ENCODE results near the gene MEIOSIN. TPM values are rescaled to one million over a fixed set of nuclear protein-coding genes. Genes with fewer than 3 reads are reported as not detected.

The MEIOSIN gene
- total and polyA plus RNA-seq, 2 of the 4 experiments (the other 2 are of a cell fraction): not detected

- ChIA-PET POLR2A (ENCODE audit: unreplicated experiment) (no interaction called here), CTCF (no interaction called here)
- Histone ChIP-seq H4K20me1 (ENCODE audit: insufficient read depth, low read length) (no peaks in the 10 kb centered on the region), H2AK9ac (replicated peaks; ENCODE audit: low read depth, low read length, poor library complexity) (no peak overlapping the region), H3K23ac (ENCODE audit: low read depth, low read length) (no peak overlapping the region), H2AK5ac (ENCODE audit: low read depth, low read length) (no peak overlapping the region), H3K4ac (ENCODE audit: low read depth, low read length) (no peak overlapping the region), H3K18ac (ENCODE audit: low read depth, low read length) (no peak overlapping the region), H3K4me3 (ENCODE audit: insufficient read depth, low read depth, low read length) (no peak overlapping the region), H3K27me3 (ENCODE audit: control insufficient read depth, insufficient read depth, low read length) (peaks cover 22% of the 10 kb centered on the region), H3K9me1 (ENCODE audit: insufficient read depth, low read length) (no peaks in the 10 kb centered on the region), H3K4me2 (ENCODE audit: low read depth, low read length) (no peak overlapping the region), H2AFZ (replicated peaks; ENCODE audit: low read length, poor library complexity) (no peak overlapping the region), H2BK15ac (ENCODE audit: low read depth, low read length) (no peak overlapping the region), H3K4me1 (ENCODE audit: control insufficient read depth, insufficient read depth, low read length) (no peaks in the 10 kb centered on the region), H3K27ac (ENCODE audit: insufficient read depth, low read length) (no peak overlapping the region), H3K14ac (replicated peaks; ENCODE audit: low read depth, low read length) (no peak overlapping the region), H4K8ac (ENCODE audit: low read depth in 2 of 2, low read length in 2 of 2) (no peak overlapping the region), H2BK5ac (ENCODE audit: low read depth, low read length, poor library complexity, severe bottlenecking) (no peak overlapping the region), H4K5ac (ENCODE audit: low read depth, low read length) (no peak overlapping the region), H3K79me1 (ENCODE audit: low read depth in 1 of 2, low read length in 2 of 2) (no peaks in the 10 kb centered on the region), H2BK20ac (ENCODE audit: low read depth, low read length) (no peak overlapping the region), H3K9me3 (ENCODE audit: control insufficient read depth, insufficient read depth, low read length) (no peaks in the 10 kb centered on the region), H2BK120ac (ENCODE audit: low read depth, low read length) (no peak overlapping the region), H4K91ac (ENCODE audit: insufficient read depth, low read depth, low read length) (no peak overlapping the region), H3K56ac (ENCODE audit: extremely low read depth, insufficient read depth, low read length) (no peak overlapping the region), H3K36me3 (ENCODE audit: control insufficient read depth, insufficient read depth, low read length) (no peaks in the 10 kb centered on the region), H3K9ac (ENCODE audit: low read depth, low read length) (no peak overlapping the region)
- intact Hi-C loops (cut with micrococcal nuclease) (no loop called here), dilution Hi-C loops (cut with HindIII; ENCODE audit: low sequenced_read_pairs, unreplicated experiment) (no loop called here), in situ Hi-C loops (cut with MboI; ENCODE audit: low sequenced_read_pairs) (no loop called here)
- ATAC-seq (ENCODE audit: low read depth): no peak
- DNase-seq: no peak
- WGBS, 2 experiments (ENCODE audit: extremely low coverage in 2 of 2, insufficient read length in 1 of 2): 87% methylated on average over 5 of the region's 6 CpGs; no CpG with 5 or more reads in 1 of the 2 experiments
- no TSS peak for BruUV-seq (replicated peaks)
- TF ChIP-seq MAZ (IDR thresholded peaks at IDR 0.05; ENCODE audit: borderline replicate concordance, low read depth, low read length) (no peak), MXI1 (IDR thresholded peaks at IDR 0.05; ENCODE audit: borderline replicate concordance, low read depth, low read length) (no peak), FOS (IDR thresholded peaks at IDR 0.05; ENCODE audit: low read depth, low read length) (no peak), ELK1 (IDR thresholded peaks at IDR 0.05; ENCODE audit: borderline replicate concordance, low read depth, low read length) (no peak), SMC3 (IDR thresholded peaks at IDR 0.05; ENCODE audit: low read depth, low read length) (no peak), CEBPB (IDR thresholded peaks at IDR 0.05; ENCODE audit: low read depth, low read length) (no peak), NFE2L2 (IDR thresholded peaks at IDR 0.05; ENCODE audit: low read depth, low read length) (no peak), CTCF (conservative IDR thresholded peaks at IDR 0.05; ENCODE audit: low read depth, low read length) (no peak), USF2 (IDR thresholded peaks at IDR 0.05; ENCODE audit: low read depth, low read length) (no peak), BHLHE40 (IDR thresholded peaks at IDR 0.05; ENCODE audit: low read depth, low read length) (no peak), CHD1 (IDR thresholded peaks at IDR 0.05; ENCODE audit: low read depth, low read length) (no peak), MAFK (IDR thresholded peaks at IDR 0.05; ENCODE audit: low read depth, low read length) (no peak), RAD21 (IDR thresholded peaks at IDR 0.05; ENCODE audit: low read length) (no peak), RFX5 (IDR thresholded peaks at IDR 0.05; ENCODE audit: low read depth, low read length) (no peak), POLR2A (IDR thresholded peaks at IDR 0.05; ENCODE audit: low read depth, low read length) (no peak), RCOR1 (IDR thresholded peaks at IDR 0.05; ENCODE audit: insufficient replicate concordance, low read length) (no peak)
Observed at GRCh38 chr19:45745606-45746005, 12.4 kb downstream of the MEIOSIN start.
